NK-92 (cell line): ENCODE measurements around the gene GAB1.

Experiments used
- DNase-seq: peaks from one replicate; lab custom pipeline; 2025; ENCODE audit not compliant: unreplicated experiment; lab: John Stamatoyannopoulos, UW

Gene GAB1

GRCh38 chr4:143336781-143337599, at the start of gene GAB1:
GAB1 (plus strand) TSS chr4:143336876; CDS start chr4:143337189, 313 bp downstream.
- DNase-seq, result no peak

DNA sequence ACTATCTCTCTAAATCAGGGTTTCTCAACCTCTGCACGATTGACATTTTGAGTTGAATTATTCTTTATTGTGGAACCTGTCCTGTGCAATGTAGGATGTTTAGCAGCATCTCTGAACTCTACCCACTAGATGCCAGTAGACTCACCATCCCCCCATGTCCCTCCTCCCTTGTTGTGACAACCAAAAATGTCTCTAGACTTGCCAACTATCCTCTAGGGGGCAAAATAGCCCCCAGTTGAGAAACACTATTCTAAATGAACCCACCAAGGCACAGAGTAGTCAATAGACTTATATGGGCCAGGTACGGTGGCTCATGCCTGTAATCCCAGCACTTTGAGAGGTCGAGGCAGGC, 49.1 kb upstream of the GAB1 start:
- DNase-seq, result no peak

DNA sequence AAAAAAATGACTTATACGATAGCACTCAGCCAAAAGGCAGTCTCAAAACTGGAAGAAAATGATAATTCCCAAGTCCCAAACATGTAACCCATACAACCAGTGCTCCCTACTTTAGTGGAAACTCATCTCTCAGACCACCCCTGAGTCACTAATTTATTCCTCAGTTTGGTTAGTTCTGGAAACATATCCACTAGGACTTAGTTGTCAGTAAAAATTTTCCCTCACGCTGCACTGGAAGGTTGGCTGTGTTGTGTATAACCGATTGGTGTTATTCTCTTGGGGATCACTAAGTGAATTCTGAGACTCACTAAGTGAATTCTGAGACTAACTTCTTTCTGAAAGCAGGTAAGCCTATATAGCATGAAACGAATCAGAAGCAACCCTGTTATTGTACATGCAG, 48.5 kb upstream of the GAB1 start:
- DNase-seq, result no peak

- DNase-seq, result no peak
Measured at GRCh38 chr4:143289370-143289769, 47.3 kb upstream of the GAB1 start.

DNA sequence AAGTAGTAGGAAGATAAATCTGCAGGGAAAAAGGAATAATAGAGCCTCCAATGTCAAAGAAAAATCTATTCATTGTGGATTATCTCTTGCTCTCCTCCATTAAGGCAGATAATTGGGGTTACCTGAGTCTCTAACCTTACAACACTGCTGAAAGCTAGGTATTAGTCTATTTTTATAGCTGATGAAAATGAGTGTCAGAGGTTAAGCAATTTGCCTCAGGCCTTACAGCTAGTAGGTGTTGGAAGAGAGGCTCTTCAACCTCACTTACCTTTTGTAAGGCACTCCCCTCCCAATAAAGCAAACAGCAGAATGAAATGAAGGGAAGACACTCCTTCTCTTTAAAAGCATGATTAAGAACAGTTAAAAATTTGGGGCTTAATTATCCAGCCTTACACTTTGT, 45.4 kb upstream of the GAB1 start:
- no peak for DNase-seq

DNA sequence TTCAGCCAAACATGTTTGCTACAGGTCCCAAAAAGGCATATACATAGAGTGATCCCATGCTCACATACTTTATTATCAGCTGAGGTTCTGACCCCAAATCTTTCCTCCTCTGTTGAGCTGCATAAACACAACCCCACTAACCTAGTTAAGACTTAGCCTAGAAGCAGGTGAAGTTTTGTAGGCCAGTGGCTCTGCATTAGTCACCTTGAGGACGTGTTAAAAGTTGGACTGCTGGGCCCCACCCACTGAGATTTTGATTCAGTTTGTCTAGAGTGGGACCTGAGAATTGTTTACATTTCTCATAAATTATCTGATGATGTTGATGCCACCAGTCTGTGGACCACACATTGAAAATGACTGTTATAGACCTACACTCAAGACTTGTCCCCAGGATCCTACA, 43.8 kb upstream of the GAB1 start:
- DNase-seq, result no peak

DNA sequence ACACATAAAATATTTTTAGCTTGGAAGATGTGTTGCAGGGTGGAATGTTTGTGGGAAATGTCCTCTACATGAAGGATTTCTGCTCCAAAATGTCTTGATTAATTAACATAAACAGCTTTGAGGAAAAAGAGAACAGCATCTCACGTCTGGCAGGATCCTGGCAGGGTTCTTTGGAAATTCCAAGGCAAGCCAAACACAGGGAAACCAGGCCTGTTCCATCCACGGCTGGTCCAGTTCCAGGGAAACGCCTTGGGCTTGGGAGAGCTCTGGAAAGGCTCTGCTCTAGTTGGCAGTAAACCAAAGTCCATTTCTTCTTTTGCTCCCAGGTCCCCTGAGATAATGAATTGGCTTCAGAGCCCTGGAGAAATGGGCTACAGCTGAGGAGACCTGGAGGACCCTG, 42.4 kb upstream of the GAB1 start:
- no peak for DNase-seq

DNA sequence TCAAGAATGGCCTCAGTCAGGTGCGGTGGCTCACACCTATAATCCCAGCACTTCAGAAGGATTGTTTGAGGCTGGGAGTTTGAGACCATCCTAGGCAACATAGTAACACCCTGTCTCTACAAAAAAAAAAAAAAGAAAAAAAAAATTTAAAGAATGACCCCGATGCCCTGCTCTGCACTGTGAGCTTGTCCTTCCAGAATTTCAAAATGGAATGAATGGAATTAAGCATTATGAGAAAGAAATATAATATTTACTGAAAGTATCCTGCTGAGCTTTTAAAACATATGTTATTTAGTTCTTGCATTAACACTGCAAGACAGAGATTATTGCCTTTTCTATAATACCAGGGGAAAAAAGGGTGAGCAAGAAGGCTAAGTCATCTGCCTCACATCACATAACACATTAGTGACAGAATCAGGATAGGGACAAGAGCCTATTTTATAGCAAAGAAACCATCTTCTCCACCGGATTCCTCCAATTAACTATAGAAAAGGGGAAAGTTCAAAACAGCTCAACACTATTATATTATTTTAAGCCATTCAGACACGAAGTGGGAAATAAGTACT, 41.9 kb upstream of the GAB1 start:
- DNase-seq, result no peak

DNA sequence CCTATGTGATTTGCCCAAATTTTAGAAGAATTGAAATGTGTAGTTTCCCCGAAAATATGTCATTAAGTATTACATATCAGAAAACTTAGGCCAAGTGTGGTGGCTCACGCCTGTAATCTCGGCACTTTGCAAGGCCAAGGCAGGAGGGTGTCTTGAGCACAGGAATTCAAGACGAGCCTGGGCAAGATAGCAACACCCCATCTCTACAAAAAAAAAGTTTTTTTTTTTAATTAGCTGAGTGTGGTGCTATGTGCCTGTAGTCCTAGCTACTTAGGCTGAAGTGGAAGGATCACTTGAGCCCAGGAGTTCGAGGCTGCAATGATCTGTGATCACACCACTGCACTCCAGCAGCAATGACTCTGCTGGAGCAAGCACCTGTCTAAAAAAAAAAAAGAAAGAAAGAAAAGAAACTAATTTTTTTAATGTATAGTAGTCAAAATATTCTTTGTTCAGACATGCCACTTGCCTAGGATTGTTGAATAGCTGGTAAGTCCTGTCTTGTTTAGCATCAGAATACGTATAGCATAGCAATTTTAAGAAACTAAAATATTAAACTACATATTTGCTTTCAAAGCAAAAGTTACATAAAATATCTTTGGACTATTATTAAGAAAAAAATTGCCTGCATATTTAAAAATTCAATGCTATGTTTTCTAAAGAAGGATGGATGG, 40.1 kb upstream of the GAB1 start:
- no peak for DNase-seq

DNA sequence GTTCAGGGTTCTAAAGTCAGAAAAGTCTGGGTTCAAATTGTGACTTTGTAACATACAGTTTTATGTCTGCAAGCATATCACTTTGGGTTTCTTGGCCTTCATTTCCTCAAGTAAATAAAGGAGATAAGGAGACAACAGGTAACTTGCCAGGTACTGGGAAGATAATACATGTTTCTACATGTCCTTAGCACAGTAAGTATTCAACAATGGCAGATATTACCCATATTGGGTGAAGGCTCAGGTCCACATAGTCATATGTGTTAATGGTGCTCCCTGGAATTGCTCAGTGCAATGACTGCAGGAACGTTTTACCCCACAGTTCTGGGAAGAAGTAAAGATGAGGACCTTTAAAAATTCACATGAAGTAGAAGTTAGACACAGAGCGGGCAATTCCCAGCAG, 35.8 kb upstream of the GAB1 start:
- DNase-seq, result no peak

DNA sequence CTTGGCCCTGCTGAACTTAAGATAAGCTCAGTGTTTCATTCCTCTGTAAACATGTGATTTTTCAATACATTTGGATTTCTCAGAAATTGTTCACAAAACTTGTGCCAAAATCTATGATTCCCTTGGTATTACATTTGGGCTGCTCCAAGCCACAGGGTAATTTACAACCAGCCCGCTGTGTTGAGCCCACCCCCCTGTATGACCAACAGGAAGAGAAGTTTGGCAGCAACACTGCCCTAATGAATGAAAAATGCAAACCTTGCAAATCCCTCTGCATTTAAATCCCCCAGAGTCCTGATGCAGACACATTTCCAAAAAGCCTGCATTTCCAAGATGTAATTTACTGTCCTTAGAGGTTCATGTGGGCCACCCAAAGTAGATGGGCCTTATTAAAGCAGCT, 34.1 kb upstream of the GAB1 start:
- no peak for DNase-seq

DNA sequence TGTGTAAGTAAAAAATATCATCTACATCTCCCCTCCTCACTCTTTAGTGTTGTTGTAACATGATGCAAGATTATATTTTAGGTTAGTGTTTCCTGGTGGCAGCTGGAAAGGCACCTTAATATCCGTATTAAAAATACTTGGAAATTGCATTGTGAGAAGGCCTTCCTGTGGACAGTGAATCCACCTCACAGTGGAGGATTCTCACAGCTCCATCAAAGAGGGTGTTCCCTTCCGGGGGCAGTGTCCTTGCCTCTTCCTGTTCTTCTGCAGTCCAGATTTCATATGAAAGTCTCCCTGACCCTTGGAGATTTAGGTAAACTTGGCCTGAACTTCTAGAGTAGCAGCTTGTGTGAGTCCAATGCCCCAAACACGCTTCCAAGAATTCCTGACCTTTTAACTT, 29.9 kb upstream of the GAB1 start:
- no peak for DNase-seq

GRCh38 chr4:143307531-143307930, 29.1 kb upstream of the GAB1 start:
- DNase-seq, result no peak

DNA sequence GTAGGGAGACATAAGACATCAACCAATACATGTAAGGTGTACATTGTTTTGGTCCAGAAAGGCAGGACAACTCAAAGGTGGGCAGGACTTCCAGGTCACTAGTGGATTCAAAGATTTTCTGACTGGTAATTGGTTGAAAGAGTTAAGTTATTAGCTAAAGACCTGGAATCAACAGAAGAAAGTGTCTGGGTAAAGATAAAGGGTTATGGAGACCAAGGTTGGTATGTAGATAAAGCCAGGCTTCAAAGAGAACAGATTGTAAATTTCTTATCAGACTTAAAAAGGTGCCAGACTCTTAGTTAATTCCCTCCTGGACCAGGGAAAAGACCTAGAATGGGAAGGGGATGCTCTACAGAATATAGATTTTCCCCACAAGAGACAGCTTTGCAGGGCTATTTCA, 28.3 kb upstream of the GAB1 start:
- DNase-seq, result no peak

- no peak for DNase-seq
Measured at GRCh38 chr4:143311924-143312323, 24.8 kb upstream of the GAB1 start.

DNA sequence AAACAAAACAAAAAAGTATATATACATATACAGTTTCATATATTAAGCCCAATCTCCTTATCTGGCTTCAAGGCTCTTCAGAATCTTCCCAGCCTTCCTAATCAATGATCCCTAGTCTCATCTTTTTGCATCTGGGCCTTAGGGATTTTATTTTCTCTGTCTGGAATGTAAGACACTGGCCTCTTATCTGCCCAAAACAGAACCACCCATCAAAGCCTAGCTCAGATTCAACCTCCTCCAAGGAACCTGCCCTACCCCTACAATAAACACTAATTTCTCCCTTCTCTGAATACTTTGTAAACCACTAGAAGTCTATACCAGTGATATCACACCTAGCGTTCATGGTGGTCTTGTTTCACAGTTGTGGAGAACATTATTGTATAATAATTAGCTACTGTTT, 23.2 kb upstream of the GAB1 start:
- no peak for DNase-seq

DNA sequence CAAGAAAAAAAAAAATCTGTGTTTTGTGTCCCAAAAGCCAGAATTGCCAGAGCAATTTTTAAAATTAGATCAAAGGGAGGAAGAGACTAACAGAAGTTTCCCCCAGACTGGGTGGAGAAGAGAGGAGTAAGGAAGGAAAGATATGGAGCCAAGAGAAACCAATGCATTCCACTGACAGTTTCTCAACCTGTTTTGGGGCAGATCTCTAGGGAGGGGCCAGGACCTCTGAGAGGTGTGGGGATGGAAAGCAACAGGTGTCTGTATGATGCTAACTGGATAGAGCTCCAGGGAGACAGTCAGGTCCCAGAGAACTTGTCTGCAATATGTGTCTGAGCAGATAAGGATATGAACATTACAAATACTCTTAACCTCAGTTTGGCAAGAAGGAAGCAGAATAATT, 22.7 kb upstream of the GAB1 start:
- no peak for DNase-seq

GRCh38 chr4:143320113-143320512, 16.6 kb upstream of the GAB1 start:
- no peak for DNase-seq

GRCh38 chr4:143326735-143327134, 9.9 kb upstream of the GAB1 start:
- DNase-seq, result no peak

DNA sequence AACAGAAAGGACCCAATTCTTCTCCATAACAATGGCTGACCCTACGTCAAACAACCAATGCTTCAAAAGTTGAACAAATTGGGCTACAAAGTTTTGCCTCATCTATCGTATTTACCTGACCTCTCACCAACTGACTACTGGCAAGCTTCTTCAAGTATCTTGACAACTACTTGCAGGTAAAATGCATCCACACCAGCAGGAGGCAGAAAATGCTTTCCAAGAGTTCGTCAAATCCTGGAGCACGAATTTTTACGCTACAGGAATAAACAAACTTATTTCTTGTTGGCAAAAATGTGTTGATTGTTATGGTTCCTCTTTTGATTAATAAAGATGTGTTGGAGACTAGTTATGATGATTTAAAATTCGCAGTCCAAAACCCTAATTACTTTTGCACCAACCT, 6.7 kb upstream of the GAB1 start:
- no peak for DNase-seq

DNA sequence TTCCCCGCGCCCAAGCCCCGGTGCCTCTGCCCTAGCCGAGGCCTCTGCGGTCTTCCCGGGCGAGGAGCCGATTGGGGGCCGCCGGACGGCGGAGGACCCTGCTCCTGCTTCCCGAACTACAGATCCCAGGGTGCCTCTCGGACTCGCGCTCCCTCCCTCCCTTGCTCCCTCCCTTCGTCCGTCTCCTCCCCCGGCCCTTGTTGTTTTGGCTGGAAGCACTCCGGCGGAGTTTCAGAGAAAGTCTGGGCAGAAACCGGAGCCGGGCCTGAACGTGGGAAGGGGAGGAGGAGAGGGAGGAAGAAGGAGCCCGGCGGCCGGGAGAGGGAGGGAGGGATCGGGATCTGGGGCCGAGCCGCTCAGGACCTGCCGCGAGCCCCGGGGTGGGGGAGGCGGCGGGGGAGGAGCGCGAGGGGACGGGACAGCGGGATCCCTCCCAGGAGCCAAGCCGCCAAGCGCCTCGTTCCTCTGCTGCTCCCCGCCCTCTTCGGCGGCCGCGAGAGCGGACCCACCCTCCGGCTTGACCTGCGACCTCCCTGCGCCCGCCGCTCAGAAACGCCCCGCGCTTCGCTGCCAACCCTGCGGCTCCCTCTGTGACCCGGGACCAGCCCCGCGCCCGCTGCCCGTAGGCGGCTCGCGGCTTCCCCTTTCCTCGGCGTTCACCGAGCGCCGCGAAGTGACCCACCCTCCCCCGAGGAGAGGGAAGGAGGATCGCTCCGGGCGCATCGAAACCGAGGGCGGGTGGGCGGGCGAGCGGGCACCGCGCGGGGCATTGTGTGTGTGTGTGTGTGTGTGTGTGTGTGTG, 496 bp upstream of the GAB1 start:
- DNase-seq, result no peak
